Measurements from ENCODE around the gene TLR5.
"Not testable (repeated sequence)": the region's sequence is repeated elsewhere in the genome, so short reads cannot be mapped to it uniquely, and the experiment has no call there.

TLR5 gene

DNA sequence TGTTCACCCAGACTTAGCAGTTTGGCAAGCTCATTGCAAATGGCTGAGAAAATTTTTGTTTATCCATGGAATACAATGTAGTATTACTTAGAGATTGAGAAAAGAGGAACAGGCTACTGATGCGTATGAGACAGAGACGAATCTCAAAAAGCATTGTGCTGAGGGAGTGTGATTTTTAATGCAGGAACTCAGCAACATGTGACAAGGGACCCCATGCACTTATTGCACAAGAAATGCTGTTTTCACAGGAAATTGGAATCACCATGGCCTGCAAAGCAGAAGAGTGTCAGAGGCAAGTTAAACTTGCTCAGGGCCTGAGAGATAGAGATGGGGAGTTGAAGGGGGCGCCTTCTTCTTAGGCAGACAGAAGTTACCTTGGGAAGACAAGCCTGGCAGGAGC lies 32.6 kb upstream of the TLR5 start:
- no peak overlapping the region for H3K4me3 ChIP-seq (ENCODE audit: low read depth, low read length)
- no peaks in the 10 kb centered on the region for H3K4me1 ChIP-seq
- no peaks in the 10 kb centered on the region for H3K9me3 ChIP-seq
- no peaks in the 10 kb centered on the region for H3K36me3 ChIP-seq
- peaks cover 3% of the 10 kb centered on the region for H3K27me3 ChIP-seq
- no peak for DNase-seq
- TF ChIP-seq, protein P1, sequence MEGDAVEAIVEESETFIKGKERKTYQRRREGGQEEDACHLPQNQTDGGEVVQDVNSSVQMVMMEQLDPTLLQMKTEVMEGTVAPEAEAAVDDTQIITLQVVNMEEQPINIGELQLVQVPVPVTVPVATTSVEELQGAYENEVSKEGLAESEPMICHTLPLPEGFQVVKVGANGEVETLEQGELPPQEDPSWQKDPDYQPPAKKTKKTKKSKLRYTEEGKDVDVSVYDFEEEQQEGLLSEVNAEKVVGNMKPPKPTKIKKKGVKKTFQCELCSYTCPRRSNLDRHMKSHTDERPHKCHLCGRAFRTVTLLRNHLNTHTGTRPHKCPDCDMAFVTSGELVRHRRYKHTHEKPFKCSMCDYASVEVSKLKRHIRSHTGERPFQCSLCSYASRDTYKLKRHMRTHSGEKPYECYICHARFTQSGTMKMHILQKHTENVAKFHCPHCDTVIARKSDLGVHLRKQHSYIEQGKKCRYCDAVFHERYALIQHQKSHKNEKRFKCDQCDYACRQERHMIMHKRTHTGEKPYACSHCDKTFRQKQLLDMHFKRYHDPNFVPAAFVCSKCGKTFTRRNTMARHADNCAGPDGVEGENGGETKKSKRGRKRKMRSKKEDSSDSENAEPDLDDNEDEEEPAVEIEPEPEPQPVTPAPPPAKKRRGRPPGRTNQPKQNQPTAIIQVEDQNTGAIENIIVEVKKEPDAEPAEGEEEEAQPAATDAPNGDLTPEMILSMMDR (IDR thresholded peaks at IDR 0.05; ENCODE audit: low read depth, low read length): no peak

DNA sequence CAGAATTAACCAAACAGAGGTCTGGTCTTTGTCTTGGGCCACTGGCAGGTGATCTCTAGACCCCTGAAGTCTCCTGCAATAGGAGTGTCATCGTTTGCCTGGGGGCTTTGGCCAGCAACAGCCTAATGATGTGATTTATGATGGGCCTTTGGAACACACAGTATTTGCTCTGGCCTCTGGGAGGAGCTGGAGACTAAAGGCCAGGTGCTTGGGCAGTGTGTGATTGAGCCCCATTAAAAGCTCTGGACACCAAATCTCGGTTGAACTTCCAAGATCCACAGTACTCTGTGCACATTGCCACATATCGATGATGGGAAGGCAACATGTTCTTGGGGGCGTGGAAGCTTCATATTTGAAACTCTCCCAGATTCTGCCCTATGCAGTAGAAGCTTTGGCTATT lies 32.0 kb upstream of the TLR5 start:
- TF ChIP-seq, protein P1 (IDR thresholded peaks at IDR 0.05; ENCODE audit: low read depth, low read length): peak; percentile 36; the same call in 1 of the 2 replicates
- no peaks in the 10 kb centered on the region for H3K4me1 ChIP-seq
- no peak for DNase-seq
- H3K4me3 ChIP-seq (ENCODE audit: low read depth, low read length): no peak overlapping the region
- H3K9me3 ChIP-seq: no peaks in the 10 kb centered on the region
- H3K27me3 ChIP-seq: no peaks in the 10 kb centered on the region
- H3K36me3 ChIP-seq: no peaks in the 10 kb centered on the region

DNA sequence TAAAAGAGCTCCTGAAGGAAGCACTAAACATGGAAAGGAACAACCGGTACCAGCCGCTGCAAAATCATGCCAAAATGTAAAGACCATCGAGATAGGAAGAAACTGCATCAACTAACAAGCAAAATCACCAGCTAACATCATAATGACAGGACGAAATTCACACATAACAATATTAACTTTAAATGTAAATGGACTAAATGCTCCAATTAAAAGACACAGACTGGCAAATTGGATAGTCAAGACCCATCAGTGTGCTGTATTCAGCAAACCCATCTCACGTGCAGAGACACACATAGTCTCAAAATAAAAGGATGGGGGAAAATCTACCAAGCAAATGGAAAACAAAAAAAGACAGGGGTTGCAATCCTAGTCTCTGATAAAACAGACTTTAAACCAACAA lies 26.4 kb upstream of the TLR5 start:
- not testable (repeated sequence) for H3K9me3 ChIP-seq; H3K4me1 ChIP-seq; DNase-seq; H3K36me3 ChIP-seq; H3K27me3 ChIP-seq; H3K4me3 ChIP-seq (ENCODE audit: low read depth, low read length)

DNA sequence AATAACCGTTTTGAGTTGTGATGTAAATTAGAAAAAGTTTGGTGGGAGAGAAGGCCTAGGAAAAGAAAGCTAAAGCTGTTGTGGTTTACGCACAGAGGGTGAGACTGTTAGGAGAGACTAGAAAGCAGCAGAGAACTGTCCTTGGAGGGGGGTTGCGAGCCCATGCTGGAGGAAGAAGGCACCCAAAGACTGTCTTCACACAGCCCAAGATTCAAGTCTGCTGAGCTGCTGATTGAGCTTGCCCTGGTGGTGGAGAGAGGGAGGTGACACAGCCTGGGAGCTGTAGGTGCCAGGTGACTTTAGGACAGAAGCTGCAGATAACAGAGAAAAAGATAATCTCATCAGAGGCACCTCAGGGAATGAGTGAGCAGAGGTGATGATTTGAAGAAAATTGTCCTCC lies 18.3 kb upstream of the TLR5 start:
- peaks cover 4% of the 10 kb centered on the region for H3K27me3 ChIP-seq
- no peak overlapping the region for H3K4me3 ChIP-seq (ENCODE audit: low read depth, low read length)
- H3K4me1 ChIP-seq: no peaks in the 10 kb centered on the region; the same call in 1 of the 2 replicates
- no peaks in the 10 kb centered on the region for H3K9me3 ChIP-seq
- TF ChIP-seq, protein P1 (IDR thresholded peaks at IDR 0.05; ENCODE audit: low read depth, low read length): 0 out of 2 replicates have a peak, but pooled peaks have one; percentile 2
- no peak for DNase-seq
- H3K36me3 ChIP-seq: no peaks in the 10 kb centered on the region

DNA sequence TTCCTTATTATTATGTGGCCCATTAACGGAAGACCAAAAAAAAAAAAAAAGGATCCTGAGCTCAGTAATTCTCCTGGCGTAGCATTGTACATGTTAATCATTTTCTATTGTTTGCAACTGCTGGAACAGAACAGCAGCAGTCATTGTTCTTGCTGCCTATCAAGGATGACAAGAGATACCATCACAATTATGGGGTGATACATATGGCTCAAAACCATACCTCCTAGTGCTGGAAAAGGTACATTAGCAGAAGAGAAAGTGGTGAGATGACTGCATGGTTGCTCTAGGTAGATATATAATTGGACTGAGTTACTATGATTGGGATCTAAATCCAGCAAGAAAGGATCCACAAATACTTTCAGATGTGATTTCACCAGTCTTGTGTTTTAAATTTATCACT lies 13.3 kb upstream of the TLR5 start:
- no peaks in the 10 kb centered on the region; the same call in 1 of the 2 replicates for H3K4me1 ChIP-seq
- no peak overlapping the region for H3K4me3 ChIP-seq (ENCODE audit: low read depth, low read length)
- no peaks in the 10 kb centered on the region; the same call in none of the 2 replicates for H3K27me3 ChIP-seq
- H3K36me3 ChIP-seq: no peaks in the 10 kb centered on the region
- TF ChIP-seq, protein P1 (IDR thresholded peaks at IDR 0.05; ENCODE audit: low read depth, low read length): no peak
- H3K9me3 ChIP-seq: no peaks in the 10 kb centered on the region
- no peak for DNase-seq

DNA sequence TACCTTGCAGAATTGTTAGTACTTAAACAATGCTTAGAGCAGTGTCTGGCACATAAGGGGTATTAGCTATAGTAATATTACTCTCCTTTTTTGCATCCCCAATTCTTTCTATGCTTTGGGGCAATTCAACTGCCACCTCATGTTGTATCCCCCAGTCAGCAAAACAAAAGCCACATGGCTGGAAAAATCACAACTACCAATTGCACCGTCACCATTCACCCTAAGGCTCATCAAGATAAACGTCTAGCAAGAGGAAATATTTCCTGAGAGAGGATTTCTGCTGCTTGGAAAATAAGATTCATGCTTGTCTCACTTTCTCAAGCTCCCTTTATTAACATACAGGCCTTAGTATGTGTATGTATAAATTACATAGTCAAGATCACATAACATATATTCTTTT lies 12.1 kb upstream of the TLR5 start:
- no peak overlapping the region for H3K4me3 ChIP-seq (ENCODE audit: low read depth, low read length)
- no peaks in the 10 kb centered on the region; the same call in 1 of the 2 replicates for H3K4me1 ChIP-seq
- TF ChIP-seq, protein P1 (IDR thresholded peaks at IDR 0.05; ENCODE audit: low read depth, low read length): no peak
- no peaks in the 10 kb centered on the region for H3K36me3 ChIP-seq
- no peaks in the 10 kb centered on the region for H3K9me3 ChIP-seq
- no peaks in the 10 kb centered on the region; the same call in 1 of the 2 replicates for H3K27me3 ChIP-seq
- DNase-seq: no peak

Data from BE2C (cell line).